GM18498 (cell line): ENCODE data around the gene STXBP4.
"Not testable (repeated sequence)": the region's sequence is repeated elsewhere in the genome, so short reads cannot be mapped to it uniquely, and the experiment has no call there.

Source experiments
- ATAC-seq: cut with Tn5 transposase; IDR thresholded peaks from one replicate; pipeline ENCODE4 v1.9.1; 2021; ENCODE audit warnings: mild to moderate bottlenecking, moderate library complexity; ENCODE audit not compliant: unreplicated experiment

STXBP4 gene

DNA sequence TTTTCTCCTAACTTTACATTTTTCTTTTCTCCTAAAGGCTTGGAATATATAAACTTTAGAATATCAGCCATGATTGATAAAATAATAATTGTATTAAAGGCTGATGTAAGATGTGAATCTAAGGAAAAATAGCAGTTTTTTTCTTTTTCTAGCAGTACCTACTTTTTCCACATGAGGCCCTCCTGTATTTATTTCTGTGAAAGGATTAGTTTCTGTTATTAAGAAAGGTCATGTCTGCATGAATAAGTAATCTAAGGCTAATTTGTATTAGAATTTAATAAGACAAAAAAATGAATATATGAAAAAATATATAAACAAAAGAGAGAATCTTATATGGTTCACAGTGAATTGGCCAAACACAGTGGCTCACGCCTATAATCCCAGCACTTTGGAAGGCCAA, 85.3 kb downstream of the STXBP4 start:
- no peak for ATAC-seq

DNA sequence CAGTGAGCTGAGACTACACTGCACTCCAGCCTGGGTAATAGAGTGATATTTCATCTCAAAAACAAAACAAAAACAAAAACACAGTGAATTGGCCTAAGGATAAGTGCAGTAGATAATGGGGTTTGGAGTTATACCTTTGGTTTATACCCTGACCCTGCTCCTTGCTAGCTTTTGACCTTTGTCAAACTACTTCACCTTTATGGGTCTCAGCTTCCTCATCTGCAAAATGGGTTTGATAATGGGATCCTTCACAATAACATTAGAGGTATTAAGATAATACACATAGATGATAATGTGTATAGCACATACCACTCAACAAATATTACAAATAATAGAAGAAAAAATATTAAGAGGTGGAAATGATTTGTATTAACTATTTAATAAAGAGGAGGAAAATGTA, 85.9 kb downstream of the STXBP4 start:
- no peak for ATAC-seq

- no peak for ATAC-seq
These were observed 88.0 kb downstream of the STXBP4 start for GRCh38 chr17:55056526-55056925.

DNA sequence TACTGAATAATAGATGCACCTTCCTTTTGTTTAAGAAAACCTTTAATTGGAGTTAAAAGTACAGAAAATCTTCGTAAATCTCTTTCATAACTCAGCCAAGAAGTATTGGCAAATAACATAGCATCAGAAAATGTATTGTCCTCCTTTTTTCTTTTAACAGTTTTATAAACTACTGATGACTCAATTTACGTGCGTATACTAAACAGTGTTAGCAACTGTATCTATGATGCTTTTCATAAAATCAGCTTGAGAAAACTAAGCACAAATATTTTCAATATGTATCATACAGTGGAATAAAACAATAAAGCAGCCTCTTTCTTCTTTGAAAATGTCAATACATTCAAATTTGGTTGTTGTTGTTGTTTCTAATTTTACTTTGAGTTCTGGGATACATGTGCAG, 88.6 kb downstream of the STXBP4 start:
- ATAC-seq: no peak

GRCh38 chr17:55059724-55060123, 91.2 kb downstream of the STXBP4 start:
- no peak for ATAC-seq

GRCh38 chr17:55062921-55063320, 94.4 kb downstream of the STXBP4 start:
- no peak for ATAC-seq

GRCh38 chr17:55063885-55064874, 95.6 kb downstream of the STXBP4 start:
- no peak for ATAC-seq

DNA sequence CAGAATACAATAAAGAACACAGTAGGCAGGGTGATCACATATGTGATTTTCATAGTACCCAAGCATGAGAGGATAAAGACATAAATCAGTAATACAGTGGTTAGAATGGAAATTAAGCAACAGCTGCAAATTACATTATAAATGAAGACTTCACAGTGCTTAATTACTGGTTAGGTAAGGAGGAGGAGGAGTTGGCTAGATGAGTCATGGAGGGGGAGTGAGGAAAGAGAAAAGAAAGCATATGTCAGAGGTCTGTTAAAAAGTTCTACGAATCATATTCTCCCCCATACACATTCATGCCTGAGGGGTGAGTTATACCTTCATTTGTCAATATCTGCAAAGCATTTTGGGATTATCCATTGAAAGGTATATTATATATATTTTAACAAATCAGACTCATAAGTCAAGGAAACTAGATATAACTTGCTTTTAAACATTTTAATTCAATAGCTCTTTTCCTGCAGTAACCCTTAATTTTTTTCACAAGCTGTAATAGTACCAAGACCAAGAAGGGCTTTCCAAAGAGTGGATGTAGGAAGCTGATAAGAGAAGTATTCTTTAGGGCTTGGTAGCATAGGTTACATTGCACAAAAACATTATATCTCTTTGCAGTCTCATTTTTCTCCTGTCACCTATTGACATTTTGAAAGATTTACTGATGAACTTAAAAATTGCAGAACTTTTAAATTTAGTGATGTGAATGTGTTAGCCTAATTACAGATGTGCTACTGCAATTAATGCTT, 99.3 kb downstream of the STXBP4 start:
- ATAC-seq: no peak

DNA sequence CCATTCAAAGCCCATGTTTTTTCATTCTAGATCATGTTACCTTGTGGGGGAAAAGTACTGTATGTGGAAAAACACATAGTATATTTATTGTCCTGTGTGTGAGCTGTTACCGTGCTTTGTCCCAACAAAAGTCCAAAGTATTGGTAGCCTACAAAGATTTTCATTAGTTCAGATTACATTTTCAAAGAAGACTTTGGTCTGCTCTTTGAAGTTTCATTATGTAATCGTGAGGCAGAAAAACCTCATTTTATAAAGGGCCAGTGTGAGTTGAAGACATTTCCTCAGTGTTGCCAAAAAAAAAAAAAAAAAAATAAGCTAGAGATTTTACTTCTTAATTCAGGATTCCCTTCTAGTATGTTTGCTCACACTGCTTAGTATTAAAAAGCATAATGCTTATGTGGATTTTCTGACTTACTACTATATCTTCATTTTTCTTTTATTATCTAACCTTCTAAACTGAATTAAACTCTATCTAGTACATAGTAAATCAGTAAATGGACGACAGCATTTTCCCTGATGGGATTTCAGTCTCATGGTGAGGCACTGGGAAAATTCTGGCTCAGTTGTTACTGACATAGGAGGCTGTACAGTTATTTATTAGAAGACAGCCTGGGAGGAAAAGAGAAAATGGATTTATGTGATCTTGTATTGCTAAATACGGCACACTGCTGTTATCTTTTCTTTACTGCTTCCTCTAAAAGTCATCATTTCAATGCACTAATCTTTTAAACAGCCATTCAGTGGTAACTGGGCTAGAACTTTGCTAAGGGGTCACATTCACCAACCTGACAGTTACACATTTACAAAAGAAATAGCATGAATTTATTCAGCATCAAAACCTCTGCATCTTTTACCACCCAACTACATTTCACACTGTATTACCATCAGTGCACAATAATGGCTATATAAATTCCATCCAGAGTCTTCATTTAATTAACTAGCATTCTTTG, 100.6 kb downstream of the STXBP4 start:
- ATAC-seq: no peak

DNA sequence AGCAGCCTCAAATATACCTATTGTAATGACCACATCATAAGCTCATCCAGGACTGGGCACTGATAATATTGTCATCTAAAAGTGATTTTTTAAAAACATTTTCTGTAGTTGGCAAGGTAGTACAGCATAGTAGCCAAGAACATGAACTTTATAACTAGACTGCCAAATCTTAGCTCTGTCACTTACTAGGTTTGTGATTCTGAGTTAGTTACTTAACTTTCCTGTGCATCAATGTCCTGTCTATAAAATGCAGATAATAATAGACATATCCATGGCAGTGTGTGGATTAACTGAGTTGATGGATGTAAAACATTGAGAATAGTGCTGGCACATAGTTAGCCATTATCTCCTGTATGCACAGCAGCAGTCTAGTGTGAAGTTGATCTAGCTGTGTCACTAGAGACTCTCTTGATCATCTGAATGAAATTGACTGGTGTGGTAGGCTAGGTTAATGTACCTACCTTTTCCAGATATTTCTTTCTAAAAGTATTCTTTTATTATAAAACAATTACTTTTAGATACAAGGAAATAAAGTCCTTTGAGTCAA, 101.5 kb downstream of the STXBP4 start:
- no peak for ATAC-seq

DNA sequence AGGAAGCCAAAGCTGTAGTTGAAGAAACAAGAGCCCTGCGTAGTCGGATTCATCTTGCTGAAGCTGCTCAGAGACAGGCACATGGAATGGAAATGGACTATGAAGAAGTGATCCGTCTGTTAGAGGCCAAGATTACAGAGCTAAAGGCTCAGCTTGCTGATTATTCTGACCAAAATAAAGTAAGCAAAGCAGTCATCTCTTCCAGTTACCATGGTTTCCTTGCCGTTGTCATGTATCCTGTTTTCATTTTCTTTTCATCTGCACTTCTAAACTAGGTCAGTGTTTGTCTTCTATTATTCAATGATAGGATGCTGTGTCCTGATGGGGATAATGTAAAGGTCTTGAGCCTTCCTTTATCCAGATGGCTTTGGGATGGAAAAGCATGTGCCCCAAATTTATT, 104.3 kb downstream of the STXBP4 start:
- no peak for ATAC-seq

DNA sequence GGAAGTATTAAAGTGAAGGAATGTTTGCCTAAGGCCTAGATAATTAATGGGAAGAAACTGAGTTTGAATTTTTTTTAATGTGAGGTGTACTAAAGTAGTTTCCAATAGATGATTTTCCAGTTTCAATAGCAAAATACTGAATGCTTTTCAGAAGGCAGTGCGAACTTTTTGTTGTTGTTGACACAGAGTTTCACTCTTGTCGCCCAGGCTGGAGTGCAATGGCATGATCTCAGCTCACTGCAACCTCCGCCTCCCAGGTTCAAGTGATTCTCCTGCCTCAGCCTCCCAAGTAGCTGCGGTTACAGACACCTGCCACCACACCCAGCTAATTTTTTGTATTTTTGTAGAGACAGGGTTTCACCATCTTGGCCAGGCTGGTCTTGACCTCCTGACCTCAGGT, 104.9 kb downstream of the STXBP4 start:
- not testable (repeated sequence) for ATAC-seq

DNA sequence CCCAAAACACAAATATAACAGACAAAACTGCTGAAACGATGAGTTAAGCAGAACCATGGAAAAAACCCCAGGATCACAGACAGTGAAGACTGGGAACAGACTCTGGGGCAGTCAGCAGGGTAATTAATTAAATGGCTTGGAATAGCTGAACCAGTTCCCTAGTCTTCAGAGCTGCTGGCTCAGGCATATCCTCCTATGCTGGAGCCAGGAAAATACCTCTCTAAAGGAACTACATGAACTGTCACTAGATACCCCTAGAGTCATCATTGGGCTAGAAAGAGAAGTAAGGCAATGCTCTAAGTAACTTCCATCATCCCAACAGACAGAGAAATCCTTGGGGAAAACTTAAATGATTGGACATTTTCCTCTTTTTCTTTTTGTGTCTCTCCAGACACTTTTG, 113.0 kb downstream of the STXBP4 start:
- ATAC-seq: no peak

GRCh38 chr17:55086635-55087058, 118.1 kb downstream of the STXBP4 start:
- no peak for ATAC-seq

GRCh38 chr17:55089256-55089655, 120.7 kb downstream of the STXBP4 start:
- ATAC-seq: no peak

- peak; percentile 99 for ATAC-seq
These were observed 121.5 kb downstream of the STXBP4 start for GRCh38 chr17:55090079-55090492.

- no peak for ATAC-seq
These were observed 124.8 kb downstream of the STXBP4 start for GRCh38 chr17:55093353-55093752.

DNA sequence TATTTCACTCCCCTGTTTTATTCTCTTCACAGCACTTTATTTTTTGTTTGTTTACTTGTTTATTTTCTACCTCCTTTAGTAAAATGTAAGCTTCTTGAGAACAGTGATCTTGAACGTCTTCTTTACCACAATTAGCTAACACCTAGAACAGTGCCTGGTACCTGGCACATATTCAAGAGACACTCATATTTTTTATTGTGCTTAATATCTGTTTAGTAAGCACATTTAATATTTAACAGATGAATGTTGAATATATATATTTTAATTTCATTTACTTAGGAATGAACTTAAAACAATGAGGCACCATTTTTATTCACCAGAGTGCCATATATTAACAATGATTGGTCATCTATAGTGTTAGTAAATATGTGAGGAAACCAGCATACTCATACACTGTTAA, 130.2 kb downstream of the STXBP4 start:
- ATAC-seq: no peak

- no peak for ATAC-seq
These were observed 142.0 kb downstream of the STXBP4 start for GRCh38 chr17:55110521-55110920.

DNA sequence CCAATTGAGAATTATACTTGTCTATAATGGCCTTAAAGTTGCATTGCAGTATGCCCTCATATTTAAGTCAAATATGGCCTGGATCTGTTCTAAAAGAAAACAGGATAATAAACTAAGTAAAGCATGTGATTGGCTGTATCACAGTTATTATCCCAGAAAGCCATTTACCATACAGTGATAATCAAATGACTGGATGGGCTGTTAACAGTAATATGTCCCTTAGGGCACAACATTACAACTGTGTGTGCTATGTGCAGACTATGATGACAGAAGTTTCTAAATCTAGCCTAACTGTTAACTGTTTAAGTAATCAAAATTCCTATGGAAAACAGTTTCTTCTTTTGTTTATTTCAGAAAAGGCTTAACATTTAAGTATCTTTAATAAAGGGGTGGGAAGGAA, 145.7 kb downstream of the STXBP4 start:
- no peak for ATAC-seq
